Dermis blood vessel endothelial cell (primary cell): ENCODE measurements around the gene TUBB3. TPM values are rescaled to one million over a fixed set of nuclear protein-coding genes. Genes with fewer than 3 reads are reported as not detected.
A peak's percentile ranks its signal among the peaks of the same experiment; 100 is the strongest.
"Not testable (repeated sequence)": the region's sequence is repeated elsewhere in the genome, so short reads cannot be mapped to it uniquely, and the experiment has no call there.

Experiments
- DNase-seq: peaks from one replicate; pipeline ENCODE4 v3.0.0; 2010
- total RNA-seq: library from RNA; depleted of rRNA; stranded (reverse); fragments of >200 nt; gene quantifications from 2 replicates; pipeline ENCODE4 v1.2.3, GENCODE V29; 2014

TUBB3 gene
- total RNA-seq, 1 donor from 2014 or later, result 102 TPM

GRCh38 chr16:89902980-89903379 lies 20.2 kb upstream of the TUBB3 start:
- no peak for DNase-seq

GRCh38 chr16:89903908-89904515 lies 19.1 kb upstream of the TUBB3 start:
- DNase-seq, result no peak

- no peak for DNase-seq
Measured at GRCh38 chr16:89904606-89905510, 18.3 kb upstream of the TUBB3 start.

GRCh38 chr16:89905511-89906139 lies 17.5 kb upstream of the TUBB3 start:
- no peak for DNase-seq

GRCh38 chr16:89906140-89907025 lies 16.8 kb upstream of the TUBB3 start:
- no peak for DNase-seq

GRCh38 chr16:89907055-89907814 lies 15.9 kb upstream of the TUBB3 start:
- no peak for DNase-seq

GRCh38 chr16:89908236-89908635 lies 14.9 kb upstream of the TUBB3 start:
- DNase-seq, result no peak

GRCh38 chr16:89909777-89910716 lies 13.1 kb upstream of the TUBB3 start:
- peak; percentile 81 for DNase-seq

GRCh38 chr16:89910717-89911354 lies 12.3 kb upstream of the TUBB3 start:
- DNase-seq, result no peak

- DNase-seq, result no peak
Measured at GRCh38 chr16:89911375-89911774, 11.8 kb upstream of the TUBB3 start.

GRCh38 chr16:89912143-89912542 lies 11.0 kb upstream of the TUBB3 start:
- no peak for DNase-seq

GRCh38 chr16:89912627-89913026 lies 10.5 kb upstream of the TUBB3 start:
- no peak for DNase-seq

GRCh38 chr16:89913408-89914387 lies 9.4 kb upstream of the TUBB3 start:
- DNase-seq, result no peak

GRCh38 chr16:89914642-89915285 lies 8.4 kb upstream of the TUBB3 start:
- not testable (repeated sequence) for DNase-seq

- DNase-seq, result no peak
Measured at GRCh38 chr16:89915303-89916232, 7.6 kb upstream of the TUBB3 start.

GRCh38 chr16:89917773-89918452 lies 5.2 kb upstream of the TUBB3 start:
- DNase-seq, result peak; percentile 50
